HG03378 (cell line): ENCODE results near the gene GALNT4.

Experiments
- ATAC-seq: cut with Tn5 transposase; IDR thresholded peaks from one replicate; pipeline ENCODE4 v1.9.1; 2021; ENCODE audit warnings: mild to moderate bottlenecking, moderate library complexity; ENCODE audit not compliant: unreplicated experiment

Gene GALNT4

GRCh38 chr12:89537389-89537788, 12.8 kb upstream of the GALNT4 start:
- no peak for ATAC-seq

- ATAC-seq = peak; percentile 36
These were observed 5.1 kb upstream of the GALNT4 start for GRCh38 chr12:89529738-89530137.

- ATAC-seq = no peak
These were observed 3.8 kb upstream of the GALNT4 start for GRCh38 chr12:89528434-89528833.

GRCh38 chr12:89525824-89526770, 1.5 kb upstream of the GALNT4 start, which contains the start of gene POC1B:
Gene POC1B, minus strand, starts transcription at chr12:89526047. Its CDS starts 152 bp downstream, at chr12:89525895.
- peak; percentile 64 for ATAC-seq

GRCh38 chr12:89525305-89525823, 768 bp upstream of the GALNT4 start:
- ATAC-seq = peak; percentile 22

GRCh38 chr12:89523843-89524540, 604 bp downstream of the GALNT4 start:
- no peak for ATAC-seq

GRCh38 chr12:89523393-89523792, 1.2 kb downstream of the GALNT4 start:
- ATAC-seq = no peak

- no peak for ATAC-seq
These were observed 3.0 kb downstream of the GALNT4 start for GRCh38 chr12:89521364-89522223.

GRCh38 chr12:89517720-89518119, 6.9 kb downstream of the GALNT4 start:
- ATAC-seq = no peak

- ATAC-seq = no peak
These were observed 8.0 kb downstream of the GALNT4 start for GRCh38 chr12:89516633-89517032.

- peak; percentile 82 for ATAC-seq
These were observed 9.8 kb downstream of the GALNT4 start for GRCh38 chr12:89514751-89515150.

GRCh38 chr12:89513544-89513943, 11.1 kb downstream of the GALNT4 start:
- ATAC-seq = no peak

GRCh38 chr12:89507015-89507824, 17.4 kb downstream of the GALNT4 start:
- ATAC-seq = no peak

- no peak for ATAC-seq
These were observed 18.5 kb downstream of the GALNT4 start for GRCh38 chr12:89506050-89506449.

GRCh38 chr12:89504560-89505346, 19.8 kb downstream of the GALNT4 start:
- ATAC-seq = no peak

- no peak for ATAC-seq
These were observed 22.8 kb downstream of the GALNT4 start for GRCh38 chr12:89501793-89502192.

GRCh38 chr12:89499857-89500256, 24.7 kb downstream of the GALNT4 start:
- ATAC-seq = no peak

GRCh38 chr12:89497467-89497866, 27.1 kb downstream of the GALNT4 start:
- no peak for ATAC-seq

GRCh38 chr12:89497005-89497404, 27.6 kb downstream of the GALNT4 start:
- no peak for ATAC-seq
